ENCODE data around the gene STK31. TPM values are rescaled to one million over a fixed set of nuclear protein-coding genes. Genes with fewer than 3 reads are reported as not detected.

STK31 gene
- total RNA-seq, 2 donors from 2014 or later: 0.92 to 1.5 TPM

GRCh38 chr7:23713285-23714149, 3.5 kb downstream of the STK31 start:
- Histone ChIP-seq H3K4me1 (ENCODE audit: control insufficient read depth in 1 of 2, low read depth in 2 of 2) (no peaks in the 10 kb centered on the region), H3K9me3 (no peaks in the 10 kb centered on the region), H3K36me3 (no peaks in the 10 kb centered on the region), H3K27me3 (replicated peaks; ENCODE audit: insufficient read depth) (no peaks in the 10 kb centered on the region), H3K27ac (no peak overlapping the region), H3K4me3 (no peak overlapping the region)
- DNase-seq (ENCODE audit: low spot score) (no peak), ATAC-seq (ENCODE audit: insufficient number of reproducible peaks, low FRiP score, low read depth) (no peak)
- TF ChIP-seq CTCF (IDR thresholded peaks at IDR 0.05): no peak

- Histone ChIP-seq H3K4me1 (ENCODE audit: control insufficient read depth in 1 of 2, low read depth in 2 of 2) (no peaks in the 10 kb centered on the region), H3K36me3 (no peaks in the 10 kb centered on the region), H3K4me3 (no peak overlapping the region), H3K27ac (no peak overlapping the region), H3K27me3 (replicated peaks; ENCODE audit: insufficient read depth) (no peaks in the 10 kb centered on the region), H3K9me3 (no peaks in the 10 kb centered on the region)
- no peak for TF ChIP-seq CTCF (IDR thresholded peaks at IDR 0.05)
- no peak for ATAC-seq (ENCODE audit: insufficient number of reproducible peaks, low FRiP score, low read depth)
- no peak for DNase-seq (ENCODE audit: low spot score)
Observed at GRCh38 chr7:23714150-23714464, 4.1 kb downstream of the STK31 start.

- H3K36me3 ChIP-seq: no peaks in the 10 kb centered on the region
- H3K9me3 ChIP-seq: no peaks in the 10 kb centered on the region
- H3K4me3 ChIP-seq: no peak overlapping the region
- no peaks in the 10 kb centered on the region for H3K4me1 ChIP-seq (ENCODE audit: control insufficient read depth in 1 of 2, low read depth in 2 of 2)
- H3K27ac ChIP-seq: no peak overlapping the region
- no peaks in the 10 kb centered on the region for H3K27me3 ChIP-seq (replicated peaks; ENCODE audit: insufficient read depth)
- no peak for ATAC-seq (ENCODE audit: insufficient number of reproducible peaks, low FRiP score, low read depth)
- TF ChIP-seq CTCF (IDR thresholded peaks at IDR 0.05): no peak
- no peak for DNase-seq (ENCODE audit: low spot score)
Observed at GRCh38 chr7:23714579-23714978, 4.6 kb downstream of the STK31 start.

GRCh38 chr7:23715099-23715498, 5.1 kb downstream of the STK31 start:
- no peak for ATAC-seq (ENCODE audit: insufficient number of reproducible peaks, low FRiP score, low read depth)

GRCh38 chr7:23717788-23718187, 7.8 kb downstream of the STK31 start:
- Histone ChIP-seq H3K27ac (no peak overlapping the region), H3K36me3 (no peaks in the 10 kb centered on the region), H3K4me3 (no peak overlapping the region), H3K9me3 (no peaks in the 10 kb centered on the region), H3K4me1 (ENCODE audit: control insufficient read depth in 1 of 2, low read depth in 2 of 2) (no peaks in the 10 kb centered on the region), H3K27me3 (replicated peaks; ENCODE audit: insufficient read depth) (no peaks in the 10 kb centered on the region)
- ATAC-seq (ENCODE audit: insufficient number of reproducible peaks, low FRiP score, low read depth) (no peak), DNase-seq (ENCODE audit: low spot score) (no peak)
- TF ChIP-seq CTCF (IDR thresholded peaks at IDR 0.05): no peak

More at GRCh38 chr7:23715099-23715498, 5.1 kb downstream of the STK31 start:
- no peaks in the 10 kb centered on the region for H3K4me1 ChIP-seq (ENCODE audit: control insufficient read depth in 1 of 2, low read depth in 2 of 2)
- H3K27me3 ChIP-seq (replicated peaks; ENCODE audit: insufficient read depth): no peaks in the 10 kb centered on the region
- no peaks in the 10 kb centered on the region for H3K36me3 ChIP-seq
- no peak overlapping the region for H3K4me3 ChIP-seq
- no peak overlapping the region for H3K27ac ChIP-seq
- no peaks in the 10 kb centered on the region for H3K9me3 ChIP-seq
- no peak for TF ChIP-seq CTCF (IDR thresholded peaks at IDR 0.05)
- no peak for DNase-seq (ENCODE audit: low spot score)
